Ascending aorta (tissue), 2 donors: Measurements from ENCODE around the gene CDCA8. TPM values are rescaled to one million over a fixed set of nuclear protein-coding genes. Genes with fewer than 3 reads are reported as not detected.
"Not testable (repeated sequence)": the region's sequence is repeated elsewhere in the genome, so short reads cannot be mapped to it uniquely, and the experiment has no call there.

Experiments used
- DNase-seq, 2 donors: peaks; one replicate each; pipeline ENCODE4 v3.0.0-alpha.2; 2019; ENCODE audit warnings: low spot score in 2 of 2
- H3K27ac ChIP-seq, 2 donors: fragments of 200-600 bp; sonication (generic); one replicate each; pipeline ENCODE4 v1.5.1; 2016 to 2017; ENCODE audit warnings: mild to moderate bottlenecking in 1 of 2
- H3K27me3 ChIP-seq: fragments of 200-600 bp; sonication (generic); one replicate; pipeline ENCODE4 v1.5.1; 2017
- H3K36me3 ChIP-seq, 2 donors: fragments of 200-600 bp; sonication (generic); one replicate each; pipeline ENCODE4 v1.5.1; 2016
- H3K4me1 ChIP-seq, 2 donors: fragments of 200-600 bp; sonication (generic); one replicate each; pipeline ENCODE4 v1.5.1; 2016 to 2017; ENCODE audit warnings: mild to moderate bottlenecking in 1 of 2
- H3K4me3 ChIP-seq, 2 donors: fragments of 200-600 bp; sonication (generic); one replicate each; pipeline ENCODE4 v1.5.1; 2016 to 2017; ENCODE audit warnings: mild to moderate bottlenecking in 1 of 2
- H3K9me3 ChIP-seq, 2 donors: fragments of 200-600 bp; sonication (generic); one replicate each; pipeline ENCODE4 v1.5.1; 2016
- CTCF ChIP-seq, 3 experiments: fragments of 200-600 bp in 2 of 3; fragments of 450-650 bp in 1 of 3; sonication (generic) in 2 of 3; IDR thresholded peaks; one replicate each; pipeline ENCODE4 v1.5.1; 2016 to 2019; ENCODE audit warnings: antibody characterized with exemption in 3 of 3, mild to moderate bottlenecking in 1 of 3, moderate library complexity in 1 of 3
- intact Hi-C: fragments of 100-400 bp; cut with DNase I; formaldehyde crosslinking; loops from one replicate; pipeline ENCODE4 v1.15.1; 2023
- total RNA-seq: library from RNA; depleted of rRNA; stranded (reverse); fragments of >200 nt; gene quantifications from one replicate; pipeline ENCODE4 v1.1.0, GENCODE V29; 2016

CDCA8 gene
- total RNA-seq, 1 donor from 2014 or later: 0.75 TPM

- H3K27me3 ChIP-seq: no peaks in the 10 kb centered on the region
- H3K27ac ChIP-seq: no peak overlapping the region
- no peak for TF ChIP-seq CTCF (IDR thresholded peaks at IDR 0.05)
- no peak overlapping the region for H3K4me3 ChIP-seq
- intact Hi-C loops: no loop called here
- no peaks in the 10 kb centered on the region for H3K9me3 ChIP-seq
- H3K36me3 ChIP-seq: no peaks in the 10 kb centered on the region
- DNase-seq: no peak
- no peaks in the 10 kb centered on the region for H3K4me1 ChIP-seq
Measured at GRCh38 chr1:37730376-37730775, 38.1 kb downstream of the CDCA8 start.

DNA sequence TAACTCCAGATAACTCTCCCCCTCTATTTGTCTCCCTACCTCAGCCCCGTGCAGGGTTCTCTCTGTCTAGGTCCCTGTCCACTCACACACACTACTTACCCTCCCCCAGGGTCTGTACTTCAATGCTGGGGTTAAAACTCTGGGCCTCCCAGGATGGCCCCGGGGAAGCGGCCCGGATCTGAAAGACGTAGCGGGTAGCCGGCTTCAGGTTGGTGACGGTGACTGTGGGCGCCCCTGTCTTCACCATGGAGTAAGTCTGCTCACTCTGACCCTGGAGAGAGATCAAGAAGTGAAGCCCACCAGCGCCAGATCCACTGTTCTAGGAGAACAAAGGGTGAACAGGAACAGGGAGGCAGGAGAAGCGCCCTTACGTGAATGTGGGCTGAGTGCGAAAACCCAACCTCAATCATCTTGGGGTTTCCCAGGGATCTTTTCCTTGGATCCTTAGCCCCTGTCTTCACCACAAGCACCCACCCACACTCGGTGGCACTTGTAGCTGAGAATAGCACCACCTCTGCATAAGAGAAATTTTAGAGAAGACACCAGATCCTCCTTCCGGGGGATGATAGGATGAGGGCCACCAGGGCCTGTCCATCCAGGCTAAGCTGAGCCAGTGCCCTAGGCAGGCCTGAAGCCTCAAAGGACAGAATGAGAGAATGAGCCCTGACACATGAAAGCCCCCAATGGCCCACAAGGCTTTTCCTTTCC is 39.1 kb downstream of the CDCA8 start:
- no peak overlapping the region for H3K4me3 ChIP-seq
- intact Hi-C loops: no loop called here
- H3K9me3 ChIP-seq: no peaks in the 10 kb centered on the region
- no peaks in the 10 kb centered on the region for H3K4me1 ChIP-seq
- H3K27ac ChIP-seq: no peak overlapping the region
- no peak for TF ChIP-seq CTCF (IDR thresholded peaks at IDR 0.05)
- no peak for DNase-seq
- no peaks in the 10 kb centered on the region for H3K27me3 ChIP-seq
- H3K36me3 ChIP-seq: no peaks in the 10 kb centered on the region

- Histone ChIP-seq H3K36me3 (no peaks in the 10 kb centered on the region), H3K27ac (no peak overlapping the region), H3K4me3 (no peak overlapping the region), H3K4me1 (no peaks in the 10 kb centered on the region), H3K27me3 (no peaks in the 10 kb centered on the region), H3K9me3 (no peaks in the 10 kb centered on the region)
- no peak for DNase-seq
- TF ChIP-seq CTCF (IDR thresholded peaks at IDR 0.05): no peak
- intact Hi-C loops: no loop called here
Measured at GRCh38 chr1:37732111-37732780, 39.9 kb downstream of the CDCA8 start.

DNA sequence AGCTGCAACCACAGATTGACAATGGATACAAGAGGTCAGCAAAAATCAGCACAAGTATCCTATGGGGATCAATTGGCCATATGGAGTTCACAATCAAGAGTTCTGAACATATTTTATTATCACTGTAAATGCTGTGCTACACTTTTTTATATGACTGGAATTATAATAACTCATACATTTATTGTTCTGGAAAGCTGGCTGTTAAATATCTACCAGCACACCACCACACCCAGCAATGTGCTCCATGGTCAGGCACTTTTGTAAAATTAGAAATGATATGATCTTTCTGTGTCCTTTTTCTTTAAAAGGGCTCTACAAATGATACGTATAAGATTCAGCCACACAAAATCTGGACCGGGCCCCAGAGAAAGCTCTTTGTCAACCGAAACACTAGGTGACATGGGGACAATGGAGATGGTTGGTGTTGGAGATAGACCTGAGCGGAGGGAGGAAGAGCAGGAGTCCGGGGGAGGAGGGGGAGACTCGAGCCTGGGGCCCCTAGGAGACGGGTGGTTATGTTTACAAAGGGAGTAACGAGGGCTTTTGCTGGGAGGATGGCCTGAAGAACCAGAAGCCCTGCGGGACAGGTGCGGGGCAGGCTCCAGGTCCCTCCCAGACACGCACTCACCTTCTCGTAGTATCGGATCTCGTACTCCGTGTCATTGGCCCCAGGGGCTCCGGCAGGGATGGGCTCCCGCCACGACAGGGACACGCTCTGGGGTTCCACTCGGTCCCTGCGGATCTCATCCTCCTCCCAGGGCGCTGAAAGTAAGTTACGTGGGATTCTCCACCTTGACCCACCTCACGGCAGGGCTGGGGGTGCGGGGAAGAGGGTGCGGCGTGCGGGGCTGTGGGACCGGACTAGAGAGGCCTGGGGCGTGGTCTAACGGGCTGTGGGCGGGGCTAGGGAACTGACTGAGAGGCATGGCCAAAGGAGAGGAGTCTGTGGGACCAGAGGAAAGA is 42.6 kb downstream of the CDCA8 start:
- H3K27me3 ChIP-seq: no peaks in the 10 kb centered on the region
- no peak for TF ChIP-seq CTCF (IDR thresholded peaks at IDR 0.05)
- no peak overlapping the region for H3K27ac ChIP-seq
- H3K9me3 ChIP-seq: no peaks in the 10 kb centered on the region
- H3K4me3 ChIP-seq: no peak overlapping the region
- intact Hi-C loops: no loop called here
- no peak for DNase-seq
- no peaks in the 10 kb centered on the region for H3K36me3 ChIP-seq
- H3K4me1 ChIP-seq: no peaks in the 10 kb centered on the region

- H3K27me3 ChIP-seq, intact Hi-C loops, DNase-seq, H3K27ac ChIP-seq, H3K9me3 ChIP-seq, H3K4me3 ChIP-seq, H3K36me3 ChIP-seq, H3K4me1 ChIP-seq: not testable (repeated sequence)
Measured at GRCh38 chr1:37737975-37738374, 45.7 kb downstream of the CDCA8 start.

GRCh38 chr1:37738619-37739018 is 46.3 kb downstream of the CDCA8 start:
- DNase-seq, intact Hi-C loops, H3K4me3 ChIP-seq, H3K4me1 ChIP-seq, H3K27ac ChIP-seq, H3K9me3 ChIP-seq, H3K27me3 ChIP-seq, H3K36me3 ChIP-seq: not testable (repeated sequence)
